HepG2 (cell line): ENCODE measurements around the gene ZNF511. TPM values are rescaled to one million over a fixed set of nuclear protein-coding genes. Genes with fewer than 3 reads are reported as not detected.

Experiments used
- DBP ChIP-seq: sonication (generic); formaldehyde crosslinking; IDR thresholded peaks from 2 replicates; pipeline ENCODE4 v1.4.0; 2020; ENCODE audit warnings: missing genetic modification reagents; ENCODE audit errors: not compliant biosample characterization
- ESRRA ChIP-seq: sonication (generic); formaldehyde crosslinking; IDR thresholded peaks from 2 replicates; pipeline ENCODE4 v1.5.1; 2020; ENCODE audit warnings: mild to moderate bottlenecking, low read depth, missing genetic modification reagents
- HHEX ChIP-seq: IDR thresholded peaks from 2 replicates; pipeline ENCODE4 v1.6.1; 2016; ENCODE audit warnings: control low read depth
- KDM3A ChIP-seq: IDR thresholded peaks from 2 replicates; pipeline ENCODE4 v1.6.1; 2018; ENCODE audit warnings: low read depth, missing compliant biosample characterization
- PCBP1 ChIP-seq: fragments of 200-400 bp; formaldehyde crosslinking; IDR thresholded peaks from 2 replicates; pipeline ENCODE4 v1.6.1; 2017; ENCODE audit warnings: mild to moderate bottlenecking, low read depth, low read length, borderline replicate concordance
- POGZ ChIP-seq: sonication (generic); formaldehyde crosslinking; IDR thresholded peaks from 2 replicates; pipeline ENCODE4 v1.4.0; 2020; ENCODE audit warnings: mild to moderate bottlenecking, missing genetic modification reagents
- REPIN1 ChIP-seq: sonication (generic); formaldehyde crosslinking; IDR thresholded peaks from 2 replicates; pipeline ENCODE4 v1.8.0; 2022; ENCODE audit warnings: missing genetic modification reagents, low read depth, mild to moderate bottlenecking, borderline replicate concordance
- SP5 ChIP-seq: IDR thresholded peaks from 2 replicates; pipeline ENCODE4 v1.6.1; 2016; ENCODE audit warnings: low read depth, borderline replicate concordance
- TERF1 ChIP-seq: sonication (generic); formaldehyde crosslinking; IDR thresholded peaks from 2 replicates; pipeline ENCODE4 v1.8.0; 2022; ENCODE audit warnings: mild to moderate bottlenecking, missing genetic modification reagents, moderate library complexity
- TMF1 ChIP-seq: sonication (generic); formaldehyde crosslinking; IDR thresholded peaks from 2 replicates; pipeline ENCODE4 v1.8.1; 2022; ENCODE audit warnings: low read depth, missing genetic modification reagents
- ZNF136 ChIP-seq: sonication (generic); formaldehyde crosslinking; IDR thresholded peaks from 2 replicates; pipeline ENCODE4 v1.8.1; 2022; ENCODE audit warnings: low read depth, mild to moderate bottlenecking, moderate library complexity, missing genetic modification reagents
- ZNF260 ChIP-seq: sonication (generic); formaldehyde crosslinking; IDR thresholded peaks from 2 replicates; pipeline ENCODE4 v1.4.0; 2020; ENCODE audit warnings: missing genetic modification reagents, low read depth, mild to moderate bottlenecking, borderline replicate concordance
- ZNF263 ChIP-seq: sonication (generic); formaldehyde crosslinking; IDR thresholded peaks from 2 replicates; pipeline ENCODE4 v1.4.0; 2020; ENCODE audit warnings: missing genetic modification reagents
- ZNF407 ChIP-seq: sonication (generic); formaldehyde crosslinking; IDR thresholded peaks from one replicate; pipeline ENCODE4 v1.5.1; 2020; ENCODE audit warnings: mild to moderate bottlenecking, missing genetic modification reagents; ENCODE audit errors: not compliant biosample characterization
- ZNF547 ChIP-seq: sonication (generic); formaldehyde crosslinking; IDR thresholded peaks from 2 replicates; pipeline ENCODE4 v1.5.1; 2020; ENCODE audit warnings: mild to moderate bottlenecking, missing genetic modification reagents
- ZNF629 ChIP-seq: sonication (generic); formaldehyde crosslinking; conservative IDR thresholded peaks from 2 replicates; pipeline ENCODE4 v1.5.0; 2020; ENCODE audit warnings: missing genetic modification reagents
- ZUFSP ChIP-seq: sonication (generic); formaldehyde crosslinking; IDR thresholded peaks from 2 replicates; pipeline ENCODE4 v1.9.0; 2021; ENCODE audit warnings: missing genetic modification reagents, mild to moderate bottlenecking, borderline replicate concordance
- polyA plus RNA-seq, 8 experiments: library from polyadenylated mRNA; depleted of rRNA in 3 of 8; stranded (reverse) in 7 of 8; unstranded in 1 of 8; fragments of >200 nt; fragmentation: Illumina TruSeq in 4 of 8; extraction: Trizol in 4 of 8; gene quantifications; 2 replicates each; pipeline versions ENCODE4 v1.2.1 to v1.2.3, GENCODE V29; 2011 to 2016; ENCODE audit warnings: low read depth in 4 of 8, missing spikeins in 1 of 8, mixed read lengths in 1 of 8; ENCODE audit not compliant: insufficient read depth in 1 of 8
- total RNA-seq, 5 experiments: library from RNA; depleted of rRNA; stranded (reverse); fragments of >200 nt; fragmentation: Illumina TruSeq; extraction: Trizol; gene quantifications; 2 replicates each; pipeline ENCODE4 v1.2.3, GENCODE V29; 2016; ENCODE audit warnings: low read depth in 1 of 5

ZNF511 gene
- total and polyA plus RNA-seq, 2 of the 13 experiments (the other 11 are each of a cell fraction or from before 2014, with no cell fraction given), result 35.6 to 66.4 TPM

- TF ChIP-seq ZNF407 (CRISPR knock-in tag), result no peak
- 0 out of 2 replicates have a peak, but pooled peaks have one; percentile 23 for TF ChIP-seq REPIN1 (CRISPR knock-in tag)
- TF ChIP-seq TMF1 (CRISPR knock-in tag), result no peak
- TF ChIP-seq ZNF547, result no peak
- no peak; the same call in 1 of the 2 replicates for TF ChIP-seq KDM3A (CRISPR knock-in tag)
- TF ChIP-seq PCBP1, result no peak
- TF ChIP-seq TERF1 (CRISPR knock-in tag), result 0 out of 2 replicates have a peak, but pooled peaks have one; percentile 55
- 0 out of 2 replicates have a peak, but pooled peaks have one; percentile 58 for TF ChIP-seq ZUFSP (CRISPR knock-in tag)
- TF ChIP-seq DBP (CRISPR knock-in tag), result no peak
- TF ChIP-seq POGZ (CRISPR knock-in tag), result no peak
- TF ChIP-seq HHEX, result no peak
- no peak for TF ChIP-seq ZNF260 (CRISPR knock-in tag)
- no peak for TF ChIP-seq ZNF136
- TF ChIP-seq ZNF263 (CRISPR knock-in tag), result peak; percentile 14; the same call in 1 of the 2 replicates
- 0 out of 2 replicates have a peak, but pooled peaks have one; percentile 38 for TF ChIP-seq ESRRA
- 0 out of 2 replicates have a peak, but pooled peaks have one; percentile 3 for TF ChIP-seq SP5 (CRISPR knock-in tag)
- TF ChIP-seq ZNF629 (CRISPR knock-in tag), result no peak
Measured at GRCh38 chr10:133358162-133358924, 49.6 kb downstream of the ZNF511 start (continued).
